H1 (cell line): Measurements from ENCODE around the gene AVL9. TPM values are rescaled to one million over a fixed set of nuclear protein-coding genes. Genes with fewer than 3 reads are reported as not detected.

Source experiments
- EGR1 ChIP-seq: IDR thresholded peaks from 2 replicates; pipeline ENCODE4 v1.6.1; 2011; ENCODE audit warnings: low read depth, low read length, borderline replicate concordance
- polyA plus RNA-seq, 7 experiments: library from polyadenylated mRNA; depleted of rRNA in 3 of 7; stranded (reverse) in 5 of 7; unstranded in 2 of 7; fragments of >200 nt in 5 of 7; fragments of 200-250 nt in 2 of 7; gene quantifications; 1 replicate in 5 of 7; 2 replicates in 1 of 7; 4 replicates in 1 of 7; pipeline versions ENCODE4 v1.2.1 to v1.2.3, GENCODE V29; 2011 to 2013; ENCODE audit warnings: missing spikeins in 2 of 7, mixed read lengths in 2 of 7
- total RNA-seq: library from RNA; stranded (reverse); fragmentation: NEBNext Ultra II Directional; extraction: Animal tissue kit (Norgen Biotek cat#: 25700); gene quantifications from 2 replicates; pipeline ENCODE4 v1.2.1, GENCODE V29; 2021

Gene AVL9
- total and polyA plus RNA-seq, 2 of the 8 experiments (the other 6 are each of a cell fraction or from before 2014, with no cell fraction given), result 15.5 to 42.1 TPM

GRCh38 chr7:32533276-32534029 lies 38.2 kb downstream of the AVL9 start (continued):
- no peak for TF ChIP-seq EGR1
- TF ChIP-seq, all 59 proteins: peak for 0
